Muscle layer of duodenum (tissue), 2 donors: Measurements from ENCODE around the gene PPP1R7.

ENCODE experiments used
- H3K27ac ChIP-seq: one replicate; pipeline ENCODE4 v1.7.0; 2013; ENCODE audit warnings: mild to moderate bottlenecking, low read length
- H3K27me3 ChIP-seq: one replicate; pipeline ENCODE4 v1.7.0; 2013; ENCODE audit warnings: low read depth, mild to moderate bottlenecking, control low read depth, low read length
- H3K36me3 ChIP-seq, 2 donors: one replicate each; pipeline ENCODE4 v1.7.0; 2013; ENCODE audit warnings: low read length in 2 of 2, control low read depth in 1 of 2, mild to moderate bottlenecking in 1 of 2; ENCODE audit not compliant: insufficient read depth in 2 of 2, control insufficient read depth in 1 of 2
- H3K4me1 ChIP-seq, 2 donors: one replicate each; pipeline ENCODE4 v1.7.0; 2013; ENCODE audit warnings: low read length in 2 of 2, mild to moderate bottlenecking in 2 of 2, control low read depth in 1 of 2, moderate library complexity in 1 of 2; ENCODE audit not compliant: insufficient read depth in 2 of 2, control insufficient read depth in 1 of 2
- H3K4me3 ChIP-seq, 2 donors: one replicate each; pipeline ENCODE4 v1.7.0; 2013; ENCODE audit warnings: low read length in 2 of 2, low read depth in 1 of 2, mild to moderate bottlenecking in 1 of 2
- H3K9me3 ChIP-seq, 2 donors: one replicate each; pipeline ENCODE4 v1.7.0; 2013; ENCODE audit warnings: low read length in 2 of 2, control low read depth in 1 of 2, mild to moderate bottlenecking in 1 of 2; ENCODE audit not compliant: control insufficient read depth in 1 of 2
- donor health status: healthy.

PPP1R7 gene

DNA sequence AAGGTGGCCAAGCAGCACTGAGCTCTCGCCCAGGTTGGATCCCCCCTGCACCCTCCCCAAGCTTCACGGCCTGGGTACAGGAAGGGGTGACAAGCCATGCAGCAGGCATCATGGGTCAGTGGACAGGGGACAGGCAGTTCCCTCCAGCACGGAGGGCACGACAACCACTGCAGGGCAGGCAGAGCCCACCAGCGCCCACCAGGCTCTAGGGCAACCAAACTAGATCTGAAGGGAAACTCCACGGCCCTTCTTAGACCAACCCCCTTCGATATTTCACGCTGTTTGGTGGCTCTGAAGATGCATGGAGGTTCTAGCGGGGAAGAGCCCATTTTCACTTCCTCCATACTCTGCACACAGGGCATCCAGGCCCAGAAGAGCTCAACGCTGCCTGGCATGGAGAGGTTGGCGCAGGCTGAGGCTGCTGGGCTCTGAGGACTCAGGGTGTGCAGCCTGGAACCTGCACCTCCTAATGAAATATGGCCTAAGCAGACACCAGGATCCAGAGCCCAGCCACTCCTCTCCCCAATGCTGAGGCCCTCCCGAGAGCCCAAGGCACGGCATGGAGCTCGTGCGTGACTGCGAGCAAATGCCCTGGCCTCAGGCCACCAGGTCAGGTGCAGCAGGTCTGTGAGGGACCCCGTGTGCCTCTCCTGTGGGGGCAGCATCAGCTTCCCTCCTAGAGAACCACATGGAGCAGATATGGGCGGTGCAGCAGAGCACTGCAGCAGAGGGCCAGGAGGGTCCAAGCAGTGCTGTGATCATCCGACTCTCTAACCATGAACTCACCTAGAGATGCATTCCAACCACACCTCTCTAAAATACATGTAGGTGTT lies 39.4 kb upstream of the PPP1R7 start:
- H3K27me3 ChIP-seq: no peaks in the 10 kb centered on the region
- no peaks in the 10 kb centered on the region for H3K9me3 ChIP-seq
- no peaks in the 10 kb centered on the region for H3K36me3 ChIP-seq
- H3K27ac ChIP-seq: no peak overlapping the region
- no peaks in the 10 kb centered on the region for H3K4me1 ChIP-seq
- no peak overlapping the region for H3K4me3 ChIP-seq

DNA sequence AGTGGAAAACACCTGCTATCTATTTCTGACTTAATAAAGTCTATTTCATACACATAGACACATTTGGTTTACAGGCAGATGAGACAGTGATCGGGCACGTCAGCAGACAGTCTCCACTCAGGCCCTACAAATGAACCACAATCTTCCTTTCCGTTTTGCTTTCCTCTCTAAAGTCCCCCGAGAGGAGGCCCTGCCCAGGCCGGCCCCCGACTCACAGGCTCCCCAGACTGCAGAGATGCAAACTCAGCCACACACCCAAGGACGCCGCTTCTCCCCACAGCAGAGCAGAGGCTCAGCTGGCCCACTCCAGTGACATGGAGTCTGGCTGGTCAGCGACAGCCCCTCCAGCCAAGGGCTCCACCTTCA lies 38.8 kb upstream of the PPP1R7 start:
- H3K36me3 ChIP-seq: no peaks in the 10 kb centered on the region
- H3K27ac ChIP-seq: no peak overlapping the region
- H3K9me3 ChIP-seq: no peaks in the 10 kb centered on the region
- no peaks in the 10 kb centered on the region for H3K27me3 ChIP-seq
- H3K4me3 ChIP-seq: no peak overlapping the region
- H3K4me1 ChIP-seq: no peaks in the 10 kb centered on the region

DNA sequence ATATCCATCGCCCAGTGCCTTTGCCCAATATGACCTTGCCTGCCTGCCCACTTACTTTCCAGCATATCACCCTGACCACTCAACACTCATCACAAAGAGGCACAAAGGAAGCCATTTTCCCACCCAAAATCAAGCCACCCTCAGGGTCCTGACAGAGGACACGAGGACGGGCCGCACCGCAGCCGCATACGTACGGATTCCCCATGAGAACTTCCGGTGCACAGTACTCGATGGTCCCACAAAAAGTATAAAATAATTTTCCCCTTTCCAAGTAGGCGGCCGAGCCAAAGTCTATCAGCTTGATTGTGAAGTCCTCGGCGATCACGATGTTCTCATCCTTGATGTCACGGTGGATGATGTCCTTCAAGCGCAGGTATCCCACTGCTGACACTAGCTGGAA lies 38.2 kb upstream of the PPP1R7 start:
- Histone ChIP-seq H3K9me3 (no peaks in the 10 kb centered on the region), H3K36me3 (no peaks in the 10 kb centered on the region), H3K4me1 (no peaks in the 10 kb centered on the region), H3K27ac (no peak overlapping the region), H3K27me3 (no peaks in the 10 kb centered on the region), H3K4me3 (no peak overlapping the region)

DNA sequence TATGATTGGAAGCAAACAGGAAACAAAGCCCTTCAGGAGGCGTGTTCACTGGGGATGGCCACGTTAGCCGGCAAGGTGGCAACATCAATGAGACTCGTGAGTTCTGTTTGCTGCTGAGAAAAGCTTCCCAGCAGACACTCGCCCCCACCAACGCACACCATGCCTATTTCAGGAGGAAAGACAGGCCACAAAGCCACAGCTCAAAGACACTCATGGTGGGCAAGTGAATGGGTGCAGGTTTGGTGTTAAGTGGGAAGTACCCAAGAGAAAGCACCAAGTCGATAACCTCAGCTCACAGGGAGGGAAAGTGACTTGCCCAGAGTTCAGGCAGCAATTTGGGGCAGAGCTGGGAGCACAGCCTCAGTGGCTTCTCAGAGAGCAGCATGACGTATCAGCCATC lies 37.7 kb upstream of the PPP1R7 start:
- no peaks in the 10 kb centered on the region for H3K9me3 ChIP-seq
- no peak overlapping the region for H3K4me3 ChIP-seq
- H3K36me3 ChIP-seq: no peaks in the 10 kb centered on the region
- H3K27ac ChIP-seq: no peak overlapping the region
- no peaks in the 10 kb centered on the region for H3K27me3 ChIP-seq
- no peaks in the 10 kb centered on the region for H3K4me1 ChIP-seq

DNA sequence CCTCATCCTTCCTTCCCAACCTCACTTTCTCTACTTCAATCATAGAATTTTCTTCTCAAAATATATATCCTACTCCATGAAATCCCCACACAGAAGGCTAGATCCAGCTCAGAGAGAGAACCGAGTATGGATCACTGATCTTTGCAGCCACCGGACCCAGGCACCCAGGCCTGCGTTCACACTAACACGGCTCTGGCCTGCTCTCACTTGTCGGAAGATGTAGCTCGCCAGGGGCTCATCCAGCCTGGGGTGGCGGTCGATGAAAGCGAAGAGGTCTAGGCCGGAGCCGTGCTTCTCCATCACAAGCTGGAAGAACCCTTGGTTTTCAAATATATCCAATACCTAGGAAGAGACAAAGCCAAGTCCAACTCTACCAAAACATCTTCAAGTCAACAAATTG lies 35.4 kb upstream of the PPP1R7 start:
- no peaks in the 10 kb centered on the region for H3K9me3 ChIP-seq
- no peaks in the 10 kb centered on the region for H3K27me3 ChIP-seq
- H3K4me1 ChIP-seq: no peaks in the 10 kb centered on the region
- H3K27ac ChIP-seq: no peak overlapping the region
- H3K4me3 ChIP-seq: no peak overlapping the region
- H3K36me3 ChIP-seq: no peaks in the 10 kb centered on the region

DNA sequence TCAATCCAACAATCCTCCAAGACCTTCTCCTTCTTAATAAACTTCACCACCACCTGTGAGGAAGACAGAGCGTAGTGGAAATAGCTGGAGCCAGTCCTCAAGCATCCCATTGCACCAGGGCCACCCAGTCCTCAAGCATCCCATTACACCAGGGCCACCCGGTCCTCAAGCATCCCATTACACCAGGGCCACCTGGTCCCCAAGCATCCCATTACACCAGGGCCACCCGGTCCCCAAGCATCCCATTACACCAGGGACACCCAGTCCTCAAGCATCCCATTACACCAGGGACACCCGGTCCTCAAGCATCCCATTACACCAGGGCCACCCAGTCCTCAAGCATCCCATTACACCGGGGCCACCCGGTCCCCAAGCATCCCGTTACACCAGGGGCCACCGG lies 34.9 kb upstream of the PPP1R7 start:
- H3K36me3 ChIP-seq: no peaks in the 10 kb centered on the region
- no peaks in the 10 kb centered on the region for H3K4me1 ChIP-seq
- H3K4me3 ChIP-seq: no peak overlapping the region
- H3K27ac ChIP-seq: no peak overlapping the region
- no peaks in the 10 kb centered on the region for H3K27me3 ChIP-seq
- H3K9me3 ChIP-seq: no peaks in the 10 kb centered on the region

DNA sequence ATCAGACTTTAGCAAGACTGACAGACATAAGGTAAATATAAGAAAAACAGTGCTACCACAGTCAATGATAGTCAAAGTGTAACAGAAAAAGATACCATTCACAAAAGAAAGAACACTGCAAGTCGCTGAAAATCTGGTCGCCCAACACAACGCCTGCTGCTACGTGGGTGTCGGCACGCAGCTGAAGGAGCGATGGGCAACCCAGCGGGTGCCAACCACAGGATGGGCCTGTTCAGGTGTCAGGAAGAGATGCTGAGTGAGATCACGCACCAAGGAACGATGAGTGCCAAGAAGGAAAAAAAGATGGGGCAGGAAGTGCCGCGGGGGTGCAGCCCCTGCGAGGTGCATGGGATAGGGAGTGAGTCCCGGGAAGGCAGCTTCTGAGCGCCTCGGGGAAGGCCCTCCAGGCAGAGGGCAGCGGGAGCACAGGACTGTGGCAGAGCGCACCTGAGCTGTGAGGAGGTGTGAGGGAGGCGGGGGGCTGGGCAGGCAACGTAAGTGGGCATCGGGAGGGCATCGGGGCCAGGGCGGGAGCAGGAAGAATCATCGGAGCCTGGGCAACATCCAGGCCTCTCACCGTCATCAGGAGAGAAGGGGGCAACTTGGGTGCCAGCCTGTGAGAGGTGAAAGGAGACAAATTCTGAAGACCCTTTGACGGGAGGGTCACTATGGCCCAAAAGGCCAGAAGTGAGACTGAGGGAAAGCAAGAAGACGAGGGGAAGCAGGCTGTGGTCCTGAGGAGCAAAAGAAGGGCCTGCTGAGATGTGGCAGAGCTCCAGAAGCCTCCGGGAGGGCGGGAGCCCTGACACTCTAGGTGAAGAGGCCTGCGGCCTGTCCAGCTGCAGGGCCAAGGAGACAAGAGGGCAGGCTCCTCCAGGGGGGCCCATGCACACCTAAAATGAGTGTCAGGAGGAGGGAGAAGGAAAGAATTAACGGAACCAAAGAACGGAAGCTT lies 33.4 kb upstream of the PPP1R7 start:
- H3K27me3 ChIP-seq: no peaks in the 10 kb centered on the region
- H3K4me3 ChIP-seq: no peak overlapping the region
- no peaks in the 10 kb centered on the region for H3K36me3 ChIP-seq
- H3K27ac ChIP-seq: no peak overlapping the region
- no peaks in the 10 kb centered on the region for H3K4me1 ChIP-seq
- no peaks in the 10 kb centered on the region for H3K9me3 ChIP-seq

DNA sequence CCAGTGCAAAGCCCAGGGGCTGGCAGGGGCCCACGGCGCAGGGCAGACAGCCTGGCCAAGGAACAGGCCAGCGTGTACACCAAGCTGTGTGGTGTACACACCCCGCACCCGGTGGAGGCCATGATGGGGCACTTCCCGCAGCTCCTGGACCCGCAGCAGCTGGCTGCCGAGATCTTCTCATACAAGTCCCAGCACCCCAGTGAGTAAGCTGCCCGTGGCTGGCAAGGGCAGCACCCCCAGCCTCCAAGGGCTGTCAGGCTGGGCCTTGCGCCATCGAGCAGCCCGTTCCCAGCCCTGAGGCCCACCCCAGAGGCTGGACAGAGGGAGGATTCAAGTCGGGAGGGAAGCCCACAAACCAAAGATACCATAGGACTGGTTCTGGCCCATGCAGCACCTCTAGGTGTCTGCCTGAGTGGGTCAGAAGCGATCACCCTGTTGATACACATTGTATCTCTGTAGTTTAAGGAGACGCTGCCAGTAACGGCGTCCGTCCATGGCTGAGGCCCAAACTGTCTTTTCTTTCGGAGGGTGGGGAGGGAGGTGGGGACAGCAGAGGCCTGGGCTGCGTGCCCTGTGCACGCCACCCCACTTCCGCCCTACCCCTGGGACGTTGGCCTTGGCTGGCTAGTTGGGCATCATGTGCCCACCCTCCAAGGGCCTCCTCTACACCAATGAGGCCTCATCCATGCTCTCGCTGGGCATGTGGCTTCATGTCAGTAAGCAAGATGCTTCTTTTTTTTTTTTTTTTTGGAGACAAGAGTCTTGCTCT lies 31.3 kb upstream of the PPP1R7 start:
- no peaks in the 10 kb centered on the region for H3K27me3 ChIP-seq
- H3K27ac ChIP-seq: no peak overlapping the region
- H3K4me1 ChIP-seq: no peaks in the 10 kb centered on the region
- no peaks in the 10 kb centered on the region for H3K9me3 ChIP-seq
- H3K4me3 ChIP-seq: no peak overlapping the region
- H3K36me3 ChIP-seq: no peaks in the 10 kb centered on the region

DNA sequence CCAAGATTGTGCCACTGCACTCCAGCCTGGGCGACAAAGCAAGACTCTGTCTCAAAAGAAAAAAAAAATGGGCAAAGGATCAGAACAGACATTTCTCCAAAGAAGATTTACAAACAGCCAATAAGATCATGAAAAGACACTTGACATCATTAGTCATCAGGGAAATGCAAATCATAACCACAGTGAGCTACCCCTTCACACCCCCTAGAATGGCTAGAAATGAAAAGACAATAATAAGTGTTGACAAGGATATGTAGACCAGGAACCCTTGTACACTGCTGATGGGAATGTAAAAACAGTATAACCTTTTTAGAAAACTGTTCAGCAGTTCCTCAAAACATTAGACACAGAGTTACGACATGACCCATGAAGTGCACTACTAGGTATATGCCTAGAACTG lies 29.8 kb upstream of the PPP1R7 start:
- no peak overlapping the region for H3K27ac ChIP-seq
- no peaks in the 10 kb centered on the region for H3K9me3 ChIP-seq
- no peaks in the 10 kb centered on the region for H3K4me1 ChIP-seq
- H3K36me3 ChIP-seq: no peaks in the 10 kb centered on the region
- H3K4me3 ChIP-seq: no peak overlapping the region
- no peaks in the 10 kb centered on the region for H3K27me3 ChIP-seq

DNA sequence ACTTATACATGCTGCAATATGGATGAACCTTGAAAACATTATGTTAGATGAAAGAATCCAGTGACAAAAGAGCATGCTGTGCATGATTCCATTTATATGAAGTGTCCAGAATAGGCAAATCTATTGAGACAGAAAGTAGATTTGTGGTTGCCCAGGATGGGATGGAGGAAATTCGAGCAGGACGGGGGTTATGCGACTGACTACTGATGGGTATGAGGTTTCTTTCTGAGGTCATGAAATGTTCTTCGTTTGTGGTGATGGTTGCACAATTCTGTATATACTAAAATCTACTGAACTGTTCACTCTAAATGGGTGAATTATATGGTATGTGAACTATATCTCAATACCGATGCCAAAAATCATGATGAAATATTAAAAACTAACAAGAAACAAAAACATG lies 29.3 kb upstream of the PPP1R7 start:
- Histone ChIP-seq H3K27me3 (no peaks in the 10 kb centered on the region), H3K27ac (no peak overlapping the region), H3K9me3 (no peaks in the 10 kb centered on the region), H3K4me3 (no peak overlapping the region), H3K36me3 (no peaks in the 10 kb centered on the region), H3K4me1 (no peaks in the 10 kb centered on the region)

DNA sequence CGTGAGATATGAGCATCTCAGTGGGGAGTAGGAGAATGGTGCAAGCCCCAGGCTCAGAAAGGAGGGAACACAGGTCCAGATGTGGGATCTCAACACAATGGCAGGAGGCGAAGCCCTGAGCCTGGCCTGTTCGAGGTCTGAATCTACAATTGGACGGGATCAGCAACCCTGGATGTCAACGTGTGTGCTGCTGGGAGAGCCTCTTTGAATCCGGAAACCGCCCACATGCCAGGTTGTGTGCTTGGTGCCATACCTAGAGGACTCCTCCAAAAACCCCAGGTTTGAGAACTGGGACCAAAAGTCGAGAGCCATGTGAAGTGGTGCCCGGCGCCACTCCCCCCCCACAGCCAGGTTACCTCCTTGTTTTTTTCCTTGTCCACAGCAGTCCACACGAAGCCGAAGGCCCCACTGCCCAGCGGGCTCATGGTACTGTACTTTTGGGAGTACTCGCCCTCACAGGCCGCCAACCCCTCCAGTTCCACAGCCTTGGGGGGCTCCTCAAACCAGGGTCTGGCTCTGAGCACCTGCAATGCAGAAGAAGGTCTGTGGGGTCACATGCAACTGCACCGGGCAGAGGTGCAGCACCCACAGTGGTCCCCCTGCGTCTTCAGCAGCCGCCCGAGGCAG lies 27.8 kb upstream of the PPP1R7 start:
- Histone ChIP-seq H3K4me1 (no peaks in the 10 kb centered on the region), H3K27me3 (no peaks in the 10 kb centered on the region), H3K36me3 (no peaks in the 10 kb centered on the region), H3K27ac (no peak overlapping the region), H3K9me3 (no peaks in the 10 kb centered on the region), H3K4me3 (no peak overlapping the region)
